Adipose tissue (tissue), 3 donors: ENCODE data around the gene MYO18A. TPM values are rescaled to one million over a fixed set of nuclear protein-coding genes. Genes with fewer than 3 reads are reported as not detected.
"Not testable (repeated sequence)": the region's sequence is repeated elsewhere in the genome, so short reads cannot be mapped to it uniquely, and the experiment has no call there.

Source experiments
- H3K27ac ChIP-seq: one replicate; pipeline ENCODE4 v1.5.1; 2013; ENCODE audit warnings: low read depth, low read length
- WGBS, 3 donors: extraction: QIAGEN DNeasy Blood & Tissue Kit; methylation state at CpG; one replicate each; pipeline ENCODE4 v1.1.7; 2013; 5-methylcytosine and 5-hydroxymethylcytosine counted together
- polyA plus RNA-seq, 3 donors: library from polyadenylated mRNA; stranded (reverse); fragments of 200-250 nt; gene quantifications; one replicate each; pipeline ENCODE4 v1.2.3, GENCODE V29; 2013
- donor health status: healthy with polysubstance abuse.
- donor health status: Bipolar disorder and iron deficiency.
- donor health status: healthy.

Gene MYO18A
- polyA plus RNA-seq, 3 donors: 14.3 to 33.3 (median 18.6) TPM

DNA sequence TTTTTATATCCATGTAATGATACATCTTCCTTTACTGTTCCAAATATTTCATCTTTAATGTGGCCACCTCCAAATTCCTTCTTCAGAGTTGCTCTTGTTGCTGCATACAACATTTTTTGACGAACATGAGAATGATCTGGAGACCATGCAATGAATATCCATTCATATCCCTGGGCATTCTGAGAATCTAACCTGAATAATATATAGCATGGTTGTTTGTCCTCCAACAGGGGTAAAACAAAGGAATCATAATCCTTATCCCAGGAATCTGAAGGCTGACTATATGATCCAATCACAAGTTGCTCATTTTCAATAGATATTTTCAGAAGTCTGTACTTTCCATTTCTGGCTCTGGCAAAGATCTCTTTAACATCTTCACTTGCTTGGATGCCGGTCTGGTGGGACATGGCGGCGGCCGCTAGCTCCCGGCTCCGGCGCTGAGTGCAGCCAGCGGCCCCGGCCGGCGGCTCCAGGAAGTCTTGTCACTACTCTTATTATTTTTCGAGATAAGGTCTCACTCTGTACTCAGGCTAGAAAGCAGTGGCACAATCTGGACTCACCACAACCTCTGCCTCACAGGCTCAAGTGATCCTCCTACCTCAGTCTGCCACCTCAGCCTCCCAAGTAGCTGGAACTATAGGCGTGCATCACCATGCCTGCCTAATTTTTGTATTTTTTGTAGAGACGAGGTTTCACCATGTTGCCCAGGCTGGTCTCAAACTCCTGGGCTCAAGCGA, 24.0 kb upstream of the MYO18A start:
- not testable (repeated sequence) for H3K27ac ChIP-seq
- WGBS, 3 donors: 71 to 85% (median 79%) methylated on average over 16 of the region's 16 CpGs

DNA sequence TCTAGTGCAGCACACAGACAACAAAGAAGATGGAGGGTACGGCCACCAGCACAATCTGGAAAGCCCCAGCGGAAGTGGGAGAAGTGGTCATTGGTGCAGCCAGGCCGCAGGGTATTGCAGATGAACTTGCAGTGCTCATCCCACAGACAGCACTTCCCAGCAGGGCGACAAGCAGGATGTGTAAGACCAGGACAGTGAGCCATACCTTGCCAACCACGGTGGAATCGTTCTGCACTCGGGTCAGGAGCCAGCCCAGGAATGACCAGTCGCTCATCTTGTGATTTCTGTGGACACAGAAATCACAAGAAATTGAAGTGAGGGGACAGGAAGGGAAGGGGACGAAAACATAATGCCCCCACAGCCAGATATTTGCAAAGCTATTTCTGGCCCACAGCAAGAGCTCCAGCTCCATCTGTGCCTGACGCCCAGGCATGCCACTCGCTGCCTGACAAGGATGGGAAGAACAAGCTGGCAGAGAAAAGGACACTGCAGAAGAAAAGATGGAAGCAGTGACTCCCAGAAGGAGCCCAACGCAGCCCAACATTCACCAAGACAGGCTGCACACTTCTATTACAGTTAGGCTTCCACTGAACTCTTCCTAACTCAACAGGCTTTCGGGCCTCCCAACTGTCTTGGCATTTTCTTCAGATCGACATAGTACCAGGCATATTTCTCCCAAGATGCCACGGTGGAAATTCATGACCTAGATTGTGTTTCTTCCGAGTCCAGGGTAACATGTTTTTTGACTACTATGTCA, 17.5 kb upstream of the MYO18A start:
- H3K27ac ChIP-seq: no peak overlapping the region
- 88 to 90% (median 89%) methylated on average over 16 of the region's 16 CpGs for WGBS, 3 donors

DNA sequence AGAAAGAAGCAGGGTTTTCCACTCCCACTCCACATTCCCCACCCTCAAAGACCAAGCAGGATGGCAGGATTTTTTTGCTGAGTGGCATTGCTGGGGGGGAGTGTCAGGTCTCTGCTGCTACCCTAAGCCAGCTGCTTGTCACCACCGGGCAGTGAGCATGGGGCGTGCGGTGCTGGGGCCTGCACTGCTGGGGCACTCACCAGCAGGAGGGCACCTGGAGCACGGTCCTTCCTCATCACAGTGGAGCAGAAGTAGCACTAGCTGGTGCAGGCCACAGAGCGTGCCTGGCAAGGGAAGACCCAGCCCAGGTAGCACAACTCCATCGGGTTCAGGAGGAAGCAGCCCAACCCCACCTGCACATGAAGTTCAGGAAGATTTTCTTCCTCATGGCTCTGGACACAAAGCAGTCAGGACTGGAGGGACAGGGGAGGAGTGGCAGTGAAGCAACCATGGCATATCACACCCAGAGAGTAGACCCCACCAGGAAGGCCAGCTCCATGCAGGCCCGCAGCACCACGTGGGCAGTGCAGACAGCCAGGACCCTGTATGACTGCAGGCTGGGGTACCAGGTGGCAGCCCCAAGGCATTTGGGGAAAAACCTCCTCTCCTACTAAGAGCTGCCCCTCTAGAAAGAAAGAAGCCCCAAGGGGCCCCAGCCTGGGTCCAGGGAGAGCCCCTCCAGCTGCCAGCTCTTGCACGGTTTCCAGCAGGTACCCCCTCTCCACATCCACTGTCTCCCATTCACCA, 16.7 kb upstream of the MYO18A start:
- WGBS, 3 donors: 72 to 84% (median 80%) methylated on average over 9 of the region's 9 CpGs

DNA sequence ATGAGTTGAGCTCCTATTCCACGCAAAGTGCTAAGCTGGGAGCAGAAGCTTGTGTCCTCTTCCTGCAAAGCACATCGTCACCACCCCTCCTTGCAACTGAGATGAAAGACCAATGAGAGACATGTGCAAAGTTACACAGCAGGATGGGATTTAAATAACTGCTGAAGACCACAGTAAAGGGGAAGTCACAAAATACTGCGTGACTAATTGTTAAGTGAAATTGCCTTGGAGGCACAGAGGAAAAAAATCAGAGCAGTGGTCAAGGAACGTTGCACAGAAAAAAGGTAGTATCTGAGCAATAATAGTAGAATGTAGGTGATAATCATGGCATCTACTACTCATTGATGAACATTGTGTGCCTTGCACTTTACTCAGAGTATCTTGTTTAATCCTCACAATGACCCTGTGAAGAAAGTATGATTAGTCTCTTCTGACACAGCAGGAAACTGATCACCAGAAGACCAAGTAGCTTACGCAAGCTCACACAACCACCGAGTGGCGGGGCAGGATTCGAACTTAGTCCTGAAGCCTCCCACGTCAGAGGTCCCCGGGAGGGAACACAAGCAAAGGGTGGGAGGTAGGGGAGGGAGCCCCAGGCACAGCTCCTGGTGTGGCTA, 15.4 kb upstream of the MYO18A start:
- H3K27ac ChIP-seq: no peak overlapping the region
- 33 to 68% (median 43%) methylated on average over 10 of the region's 10 CpGs for WGBS, 3 donors

More for the DNA sequence above, 16.7 kb upstream of the MYO18A start:
- no peak overlapping the region for H3K27ac ChIP-seq

DNA sequence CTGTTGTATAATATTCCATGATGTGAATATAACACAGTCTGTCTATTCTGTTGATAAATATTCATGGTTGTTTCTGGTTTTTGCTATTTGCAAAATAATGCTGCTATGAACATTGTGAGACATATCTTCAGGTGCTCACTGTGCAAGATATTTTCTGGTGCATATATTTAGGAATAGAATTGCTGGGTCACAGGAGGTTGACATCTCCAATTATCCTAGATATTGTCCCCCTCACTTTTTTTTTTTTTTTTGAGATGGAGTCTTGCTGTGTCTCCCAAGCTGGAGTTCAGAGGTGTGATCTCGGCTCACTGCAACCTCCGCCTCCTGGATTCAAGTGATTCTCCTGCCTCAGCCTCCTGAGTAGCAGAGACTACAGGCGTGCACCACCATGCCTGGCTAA, 14.5 kb upstream of the MYO18A start:
- no peak overlapping the region for H3K27ac ChIP-seq
- WGBS, 3 donors: 91 to 96% (median 93%) methylated on average over 3 of the region's 3 CpGs

DNA sequence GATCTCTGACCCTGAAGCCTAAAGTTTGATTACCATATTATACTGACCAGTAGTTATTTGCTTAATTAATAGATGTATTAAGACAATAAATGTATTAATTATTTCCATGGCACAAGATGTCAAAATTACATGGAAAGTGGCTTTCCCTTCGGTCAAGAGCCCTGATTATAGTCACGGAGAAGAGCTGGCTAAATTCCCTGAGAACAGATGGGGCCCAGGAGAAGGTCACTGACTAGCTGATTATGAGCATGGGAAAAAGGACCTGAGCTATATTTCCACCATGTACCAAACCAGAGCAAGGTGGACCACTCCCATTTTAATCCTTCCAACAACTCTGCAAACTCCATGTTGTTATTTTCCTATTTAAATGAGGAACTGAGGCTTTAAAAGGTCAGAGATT, 12.9 kb upstream of the MYO18A start:
- WGBS, 3 donors: 30 to 79% (median 67%) methylated on average over 2 of the region's 2 CpGs

DNA sequence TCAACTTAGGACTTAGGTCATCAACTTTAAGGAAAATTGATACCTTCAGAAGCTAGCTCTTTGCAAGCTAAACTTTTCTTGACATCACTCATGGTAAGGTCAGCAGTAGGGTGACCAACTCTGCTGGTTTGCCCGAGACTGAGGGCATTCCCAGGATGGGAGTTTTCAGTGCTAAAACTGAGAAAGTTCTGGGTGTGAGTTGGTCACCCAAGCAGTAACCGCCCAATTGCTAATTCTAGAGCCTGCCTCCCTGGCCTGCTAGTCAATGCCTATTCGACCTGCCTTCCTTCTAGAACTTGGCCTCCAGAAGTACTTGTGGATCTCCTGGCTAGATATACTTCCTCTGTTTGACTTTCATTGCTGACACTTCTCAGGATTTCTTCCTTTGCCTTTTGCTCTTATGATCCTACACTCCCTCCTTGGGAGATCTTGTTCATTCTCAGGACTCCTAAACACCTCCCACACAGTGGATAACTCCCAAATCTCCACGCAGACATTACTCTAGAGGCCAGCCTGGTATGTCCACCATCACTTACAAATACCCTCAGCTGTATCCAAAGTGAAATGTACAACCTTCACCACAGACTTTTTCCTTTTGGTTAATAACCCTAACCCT, 10.5 kb upstream of the MYO18A start:
- H3K27ac ChIP-seq: no peak overlapping the region
- 81 to 85% (median 82%) methylated on average over 4 of the region's 4 CpGs for WGBS, 3 donors

More for the DNA sequence above, 12.9 kb upstream of the MYO18A start:
- H3K27ac ChIP-seq: no peak overlapping the region

DNA sequence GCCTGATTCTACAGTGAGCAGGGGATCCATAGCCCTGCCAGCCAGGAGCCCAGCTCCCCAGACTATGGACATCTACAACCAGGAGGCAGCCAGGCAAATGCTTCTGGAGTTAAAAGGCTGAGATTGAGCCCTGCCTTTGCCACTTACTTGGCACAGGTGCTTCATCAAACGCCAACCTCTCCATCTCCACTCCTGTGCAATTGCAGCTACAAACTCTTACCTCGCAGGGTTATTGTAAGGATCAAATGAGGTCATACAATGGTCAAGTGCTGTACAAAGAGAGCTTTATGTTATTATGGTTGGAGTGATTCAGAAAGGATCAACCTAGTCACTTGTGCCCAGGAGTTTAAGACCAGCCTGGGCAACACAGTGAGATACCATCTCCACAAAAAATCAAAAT, 9.8 kb upstream of the MYO18A start:
- 68 to 92% (median 85%) methylated on average over 2 of the region's 2 CpGs for WGBS, 3 donors
- H3K27ac ChIP-seq: no peak overlapping the region

DNA sequence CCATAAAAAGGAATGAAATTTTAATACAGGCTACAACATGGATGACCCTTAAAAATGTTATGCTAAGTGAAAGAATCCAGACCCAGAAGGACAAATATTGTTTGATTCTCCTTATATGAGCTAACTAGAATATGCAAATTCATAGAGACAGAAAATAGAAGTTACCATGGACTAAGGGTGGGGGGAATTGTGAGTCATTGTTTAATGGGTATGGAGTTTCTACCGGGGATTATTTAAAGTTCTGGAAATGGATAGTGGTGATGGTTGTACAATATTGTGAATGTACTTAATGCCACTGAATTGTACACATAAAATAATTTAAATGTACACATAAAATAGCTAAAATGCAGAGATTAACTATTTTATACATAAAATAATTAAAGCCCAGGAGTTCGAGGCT, 9.2 kb upstream of the MYO18A start:
- no peak overlapping the region for H3K27ac ChIP-seq
- WGBS, 3 donors: 81 to 93% (median 85%) methylated on average over 2 of the region's 2 CpGs

DNA sequence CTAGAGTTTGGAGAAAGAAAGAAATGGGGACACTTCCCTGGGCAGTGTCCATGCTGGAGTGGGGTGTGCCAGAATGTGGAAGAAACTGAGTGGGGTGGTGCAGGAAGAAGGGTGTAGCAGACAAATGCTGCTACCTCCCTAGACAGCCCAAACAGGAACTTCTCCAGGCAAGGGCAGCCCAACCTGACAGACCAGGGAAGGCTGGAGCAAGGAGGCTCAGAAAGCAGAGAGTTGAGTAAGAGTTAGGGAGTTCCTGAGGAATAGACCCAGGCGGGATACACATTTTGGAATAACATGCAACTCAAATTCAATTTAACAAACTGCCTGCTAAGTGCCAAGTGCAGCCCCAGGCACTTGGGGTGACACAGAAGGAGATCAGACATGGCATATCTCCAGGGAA, 1.0 kb upstream of the MYO18A start:
- WGBS, 3 donors: 64 to 80% (median 75%) methylated on average over 1 of the region's 1 CpG

DNA sequence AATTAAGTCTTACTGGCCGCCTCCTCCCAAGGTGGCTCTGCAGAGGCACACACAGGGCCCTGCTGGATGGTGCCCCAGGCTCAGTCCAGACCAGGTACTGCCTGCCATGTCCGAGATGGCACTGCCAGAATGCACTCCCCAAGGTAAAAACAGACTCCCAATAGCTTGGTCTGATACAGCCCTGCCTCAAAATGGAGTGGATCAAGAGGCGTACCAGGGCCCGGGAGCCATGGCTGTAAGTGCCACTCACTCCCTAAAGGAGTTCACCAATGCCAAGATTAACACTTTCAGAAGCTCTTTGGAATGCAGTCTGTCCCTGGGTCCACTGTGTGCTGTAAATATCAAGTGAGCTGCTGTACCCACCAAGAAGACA, 576 bp upstream of the MYO18A start:
- H3K27ac ChIP-seq: no peak overlapping the region
- WGBS, 3 donors: 68 to 78% (median 71%) methylated on average over 4 of the region's 4 CpGs

More for the DNA sequence above, 1.0 kb upstream of the MYO18A start:
- H3K27ac ChIP-seq: no peak overlapping the region

DNA sequence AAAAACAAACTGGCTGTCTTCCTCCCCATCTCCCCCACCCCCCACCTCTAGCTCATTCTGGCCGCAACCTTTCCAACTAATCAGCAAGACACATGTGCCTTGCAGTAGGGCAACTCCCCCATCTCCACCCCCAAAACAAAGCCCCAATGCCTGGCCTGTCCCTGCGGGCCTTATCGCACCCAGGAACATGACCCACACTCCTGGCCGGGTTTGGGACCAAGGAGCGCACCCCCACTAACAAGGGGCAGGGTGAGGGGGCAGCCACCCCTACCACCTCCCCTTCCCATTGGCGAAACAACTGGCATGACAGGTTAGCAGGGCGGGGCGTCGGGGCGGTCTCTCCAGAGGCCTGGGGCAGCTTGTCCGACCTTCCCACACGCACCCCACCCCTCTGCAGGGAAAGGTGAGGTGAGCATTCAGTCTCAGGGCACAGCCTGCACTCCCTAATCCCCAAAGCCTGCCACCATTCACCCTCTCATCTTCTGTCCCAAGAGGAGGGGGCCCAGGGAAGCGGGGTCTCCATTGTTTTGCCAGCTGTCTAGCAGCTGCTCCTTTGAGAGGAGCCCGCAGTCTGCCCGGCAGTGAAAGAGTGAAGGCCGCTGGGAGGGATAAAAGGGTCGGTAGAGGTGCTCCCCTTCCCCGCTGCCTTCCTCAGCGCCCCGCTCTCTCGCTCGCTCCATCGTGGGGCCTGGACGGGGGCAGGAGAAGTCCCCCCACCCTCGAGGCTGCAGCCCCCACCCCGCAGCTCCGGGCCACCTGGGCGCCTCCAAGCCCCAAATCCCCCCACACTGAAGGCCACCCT, 765 bp downstream of the MYO18A start:
- peak overlapping the region; percentile 51 for H3K27ac ChIP-seq
- 5 to 29% (median 25%) methylated on average over 25 to 28 of the region's 28 CpGs for WGBS, 3 donors

DNA sequence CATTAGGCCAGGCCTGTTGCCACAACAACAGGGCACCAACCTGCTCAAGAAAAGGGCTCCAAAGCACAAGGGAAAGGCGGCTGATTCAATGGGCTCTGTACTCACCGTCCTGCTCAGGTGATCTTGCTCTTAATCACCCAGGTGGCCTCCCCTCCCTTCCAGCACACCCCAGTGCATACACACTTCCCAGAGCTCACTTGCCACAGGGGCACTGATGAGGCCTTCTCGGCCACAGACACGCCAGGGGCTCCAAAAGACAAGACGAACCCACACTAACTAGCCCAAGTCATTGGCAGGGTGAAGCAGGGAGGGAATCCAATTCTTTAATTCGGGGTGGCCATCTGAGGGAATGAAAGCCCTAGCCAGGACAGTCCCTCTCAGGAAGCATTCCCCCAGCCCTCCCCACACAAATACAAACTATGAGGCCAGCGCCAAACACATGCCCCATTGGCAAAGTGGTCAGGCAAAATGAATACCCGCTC, 1.4 kb downstream of the MYO18A start:
- H3K27ac ChIP-seq: peak overlapping the region; percentile 28

DNA sequence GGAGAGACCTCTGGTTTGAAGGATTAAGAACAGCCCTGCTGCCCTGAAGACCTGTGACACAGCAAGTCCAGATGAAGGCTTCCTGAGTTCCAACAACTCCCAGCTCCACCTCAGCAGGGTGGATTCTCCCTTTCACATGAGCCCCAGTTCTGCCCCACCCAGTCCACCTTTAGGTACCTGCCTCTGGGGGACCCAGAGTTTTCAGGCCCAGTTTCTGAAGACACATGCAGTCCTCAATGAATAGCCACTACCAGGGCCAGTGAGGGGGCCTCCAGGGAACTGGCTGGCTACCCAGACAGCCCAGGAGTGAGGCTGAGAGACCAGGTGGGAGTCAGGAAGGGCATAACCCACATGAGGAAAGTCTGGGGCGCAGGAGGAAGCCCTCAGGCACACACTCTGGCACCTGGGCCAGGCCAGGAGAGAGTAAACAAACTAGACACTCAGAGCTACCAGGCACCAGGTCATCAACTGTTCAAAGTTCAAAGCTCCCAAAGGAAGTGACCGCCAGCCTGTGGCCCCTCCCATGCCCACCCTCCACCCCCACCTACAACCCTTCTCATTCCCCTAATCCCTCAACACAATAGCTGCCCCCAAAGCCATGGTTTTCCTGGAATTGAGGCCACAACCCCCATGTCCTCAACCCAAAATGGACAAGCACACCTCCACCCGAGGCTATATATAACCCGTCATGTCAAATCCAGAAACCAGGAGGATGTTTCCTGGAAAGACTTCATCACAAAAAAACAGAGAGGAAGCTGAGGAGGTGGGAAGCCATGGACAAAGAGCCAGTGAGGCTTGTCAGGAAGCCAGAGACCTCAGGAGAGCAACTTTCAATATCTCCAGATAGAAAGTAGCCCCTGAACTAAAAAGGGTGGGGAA, 2.1 kb downstream of the MYO18A start:
- no peak overlapping the region for H3K27ac ChIP-seq
- WGBS, 3 donors: 34 to 78% (median 73%) methylated on average over 4 of the region's 4 CpGs

More for the DNA sequence above, 1.4 kb downstream of the MYO18A start:
- WGBS, 3 donors: 19 to 60% (median 55%) methylated on average over 8 of the region's 8 CpGs

DNA sequence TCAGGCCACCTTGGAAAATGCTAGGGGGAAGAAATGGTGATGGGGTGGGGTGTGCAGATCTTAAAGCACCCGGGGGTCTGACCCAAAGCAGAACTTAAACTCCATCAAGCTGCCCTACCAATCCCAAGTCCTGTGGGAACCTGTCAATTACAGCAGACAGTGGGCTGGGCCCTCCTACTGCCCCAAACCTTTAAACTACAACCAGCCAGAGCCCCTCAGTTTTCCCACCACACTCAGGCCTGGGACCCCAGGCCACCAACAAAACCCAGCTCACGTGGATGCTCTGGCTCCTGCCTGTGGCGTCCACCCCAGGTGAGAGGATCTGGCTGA, 2.7 kb downstream of the MYO18A start:
- H3K27ac ChIP-seq: no peak overlapping the region
- 52 to 85% (median 62%) methylated on average over 3 of the region's 3 CpGs for WGBS, 3 donors

DNA sequence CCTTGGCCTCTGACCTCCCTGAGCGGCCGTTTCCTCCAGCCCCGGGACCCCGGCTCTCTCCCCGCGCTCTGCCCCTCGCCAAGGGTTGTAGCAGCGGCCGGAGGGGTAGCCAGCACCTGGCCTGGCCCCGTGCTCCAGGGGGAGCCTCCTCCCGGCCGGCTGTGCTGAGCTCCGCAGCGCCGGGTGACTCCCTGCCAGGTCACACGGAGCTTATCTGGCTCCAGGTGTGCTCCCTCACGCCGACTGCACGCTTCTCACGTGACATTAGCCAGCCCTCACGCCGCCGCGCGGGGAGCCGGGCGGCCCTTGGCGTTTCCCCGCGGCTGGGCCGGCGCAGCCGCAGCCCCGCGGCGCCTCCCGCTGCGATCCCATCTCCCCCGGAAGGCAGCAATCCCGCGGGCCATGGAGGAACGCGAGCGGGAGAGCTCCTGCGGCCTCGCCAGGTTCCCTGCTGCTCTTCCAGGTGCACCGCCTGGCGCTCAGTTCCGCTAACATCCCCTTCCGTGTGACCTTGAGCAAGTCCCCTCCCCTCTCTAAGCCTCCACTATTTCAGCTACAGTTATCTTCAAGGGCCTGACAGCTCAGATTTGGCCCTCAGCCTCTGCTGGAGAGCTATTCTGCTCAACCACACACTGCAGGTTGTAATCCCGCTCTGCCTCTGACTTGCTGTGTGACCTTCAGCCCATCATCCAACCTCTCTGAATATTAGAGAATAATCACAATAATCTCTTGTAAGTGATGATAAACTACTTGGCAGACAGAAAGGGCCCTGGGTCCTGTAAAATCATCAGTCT, 3.4 kb downstream of the MYO18A start:
- 1 to 3% (median 2%) methylated on average over 44 to 51 of the region's 51 CpGs for WGBS, 3 donors
- no peak overlapping the region for H3K27ac ChIP-seq
